H9 (cell line): ENCODE measurements around the gene CEP89. TPM values are rescaled to one million over a fixed set of nuclear protein-coding genes. Genes with fewer than 3 reads are reported as not detected.

ENCODE experiments used
- DNase-seq: peaks from one replicate; pipeline ENCODE4 v3.0.0-alpha.2; 2017
- H2AFZ ChIP-seq: one replicate; pipeline ENCODE4 v1.6.1; 2013; ENCODE audit warnings: mild to moderate bottlenecking, low read length, control low read depth, moderate library complexity
- H2AK5ac ChIP-seq: 2 replicates; pipeline ENCODE4 v1.6.1; 2013; ENCODE audit warnings: low read length, control low read depth, mixed read lengths; ENCODE audit not compliant: insufficient read length
- H2BK120ac ChIP-seq: one replicate; pipeline ENCODE4 v1.6.1; 2013; ENCODE audit warnings: low read depth, mild to moderate bottlenecking, low read length, control low read depth, inconsistent platforms; ENCODE audit not compliant: poor library complexity, severe bottlenecking
- H2BK12ac ChIP-seq: 2 replicates; pipeline ENCODE4 v1.6.1; 2013; ENCODE audit warnings: low read length, control low read depth, mixed read lengths, low read depth; ENCODE audit not compliant: insufficient read length
- H2BK15ac ChIP-seq: 2 replicates; pipeline ENCODE4 v1.6.1; 2013; ENCODE audit warnings: low read depth, low read length, control low read depth
- H2BK20ac ChIP-seq: one replicate; pipeline ENCODE4 v1.6.1; 2013; ENCODE audit warnings: low read depth, mild to moderate bottlenecking, low read length, control low read depth, inconsistent platforms; ENCODE audit not compliant: poor library complexity, severe bottlenecking
- H2BK5ac ChIP-seq: 2 replicates; pipeline ENCODE4 v1.6.1; 2013; ENCODE audit warnings: low read length, control low read depth, mixed read lengths; ENCODE audit not compliant: insufficient read length
- H3K14ac ChIP-seq: 2 replicates; pipeline ENCODE4 v1.6.1; 2013; ENCODE audit warnings: low read length, control low read depth; ENCODE audit not compliant: insufficient read depth
- H3K18ac ChIP-seq: 2 replicates; pipeline ENCODE4 v1.6.1; 2013; ENCODE audit warnings: low read depth, mild to moderate bottlenecking, mixed read lengths, low read length, control low read depth; ENCODE audit not compliant: insufficient read length
- H3K23ac ChIP-seq: 2 replicates; pipeline ENCODE4 v1.6.1; 2013; ENCODE audit warnings: low read length, control low read depth, mixed read lengths, low read depth; ENCODE audit not compliant: insufficient read length
- H3K23me2 ChIP-seq: 2 replicates; pipeline ENCODE4 v1.6.1; 2013; ENCODE audit warnings: low read depth, mild to moderate bottlenecking, mixed read lengths, low read length, control low read depth; ENCODE audit not compliant: insufficient read length, poor library complexity, severe bottlenecking
- H3K27ac ChIP-seq: 2 replicates; pipeline ENCODE4 v1.5.1; 2013; ENCODE audit warnings: low read length, control low read depth, mixed read lengths, low read depth; ENCODE audit not compliant: insufficient read length
- H3K27me3 ChIP-seq: 2 replicates; pipeline ENCODE4 v1.6.1; 2013; ENCODE audit warnings: low read length, control low read depth, inconsistent platforms; ENCODE audit not compliant: insufficient read depth
- H3K4ac ChIP-seq: 2 replicates; pipeline ENCODE4 v1.6.1; 2013; ENCODE audit warnings: low read depth, mild to moderate bottlenecking, control low read depth, inconsistent platforms, low read length, moderate library complexity
- H3K4me1 ChIP-seq: 2 replicates; pipeline ENCODE4 v1.6.1; 2013; ENCODE audit warnings: low read length, control low read depth, inconsistent platforms; ENCODE audit not compliant: insufficient read depth
- H3K4me2 ChIP-seq: 2 replicates; pipeline ENCODE4 v1.6.1; 2013; ENCODE audit warnings: low read length, control low read depth, mixed read lengths; ENCODE audit not compliant: insufficient read length, insufficient read depth
- H3K56ac ChIP-seq: 2 replicates; pipeline ENCODE4 v1.6.1; 2013; ENCODE audit warnings: low read depth, mild to moderate bottlenecking, mixed read lengths, low read length, control low read depth; ENCODE audit not compliant: insufficient read length
- H3K79me1 ChIP-seq: 2 replicates; pipeline ENCODE4 v1.6.1; 2013; ENCODE audit warnings: low read depth, mild to moderate bottlenecking, moderate library complexity, low read length, control low read depth, inconsistent platforms; ENCODE audit not compliant: insufficient read depth, poor library complexity, severe bottlenecking
- H3K79me2 ChIP-seq: 2 replicates; pipeline ENCODE4 v1.6.1; 2013; ENCODE audit warnings: low read length, control low read depth, inconsistent platforms; ENCODE audit not compliant: insufficient read depth
- H3K9ac ChIP-seq: 2 replicates; pipeline ENCODE4 v1.6.1; 2013; ENCODE audit warnings: low read length, control low read depth, mixed read lengths; ENCODE audit not compliant: insufficient read length; ENCODE audit errors: extremely low read depth
- H3K9me3 ChIP-seq: one replicate; pipeline ENCODE4 v1.6.1; 2013; ENCODE audit warnings: low read depth, low read length, inconsistent platforms; ENCODE audit not compliant: control insufficient read depth
- H3T11ph ChIP-seq: one replicate; pipeline ENCODE4 v1.6.1; 2013; ENCODE audit warnings: mild to moderate bottlenecking, low read length, control low read depth, inconsistent platforms
- H4K20me1 ChIP-seq: one replicate; pipeline ENCODE4 v1.6.1; 2013; ENCODE audit not compliant: control insufficient read depth, insufficient read length, insufficient read depth
- H4K5ac ChIP-seq: 2 replicates; pipeline ENCODE4 v1.6.1; 2013; ENCODE audit warnings: low read depth, mild to moderate bottlenecking, mixed read lengths, low read length, control low read depth; ENCODE audit not compliant: insufficient read length
- H4K8ac ChIP-seq: replicated peaks from 2 replicates; pipeline ENCODE4 v1.6.1; 2013; ENCODE audit warnings: low read length, control low read depth, mixed read lengths, low read depth; ENCODE audit not compliant: insufficient read length
- H4K91ac ChIP-seq: 2 replicates; pipeline ENCODE4 v1.6.1; 2013; ENCODE audit warnings: low read depth, mild to moderate bottlenecking, moderate library complexity, mixed read lengths, low read length, control low read depth; ENCODE audit not compliant: insufficient read length
- H3K27ac Mint-ChIP-seq, 3 experiments: 2 replicates in 2 of 3; 3 replicates in 1 of 3; pipeline ENCODE4 v1.8.0; 2020 to 2021; ENCODE audit warnings: mixed read lengths in 3 of 3, mild to moderate bottlenecking in 1 of 3, moderate library complexity in 1 of 3
- H3K27me3 Mint-ChIP-seq: 2 replicates; pipeline ENCODE4 v1.8.0; 2021; ENCODE audit warnings: low read depth, mild to moderate bottlenecking, moderate library complexity, mixed read lengths
- H3K36me3 Mint-ChIP-seq, 3 experiments: 2 replicates in 2 of 3; 3 replicates in 1 of 3; pipeline ENCODE4 v1.8.0; 2020 to 2021; ENCODE audit warnings: low read depth in 3 of 3, mixed read lengths in 3 of 3; ENCODE audit not compliant: insufficient read depth in 1 of 3
- H3K4me1 Mint-ChIP-seq, 2 experiments: 2 replicates each; pipeline ENCODE4 v1.8.0; 2020; ENCODE audit warnings: mixed read lengths in 2 of 2
- H3K4me3 Mint-ChIP-seq, 2 experiments: 2 replicates in 1 of 2; 3 replicates in 1 of 2; pipeline ENCODE4 v1.8.0; 2020 to 2021; ENCODE audit warnings: mild to moderate bottlenecking in 2 of 2, mixed read lengths in 2 of 2, moderate library complexity in 1 of 2
- H3K9me3 Mint-ChIP-seq, 2 experiments: 2 replicates in 1 of 2; 3 replicates in 1 of 2; pipeline ENCODE4 v1.8.0; 2020; ENCODE audit warnings: mild to moderate bottlenecking in 2 of 2, mixed read lengths in 2 of 2, moderate library complexity in 1 of 2
- CTCF ChIP-seq: fragments of 200-600 bp; sonication (generic); conservative IDR thresholded peaks from 3 replicates; pipeline ENCODE4 v1.8.0; 2021; ENCODE audit warnings: antibody characterized with exemption, mild to moderate bottlenecking
- WGBS: extraction: QIAGEN DNeasy Blood & Tissue Kit; methylation state at CpG from one replicate; pipeline ENCODE4 v1.1.7; 2013; ENCODE audit warnings: missing lambda C conversion rate, low lambda C conversion rate, mixed read lengths; ENCODE audit not compliant: insufficient read length; ENCODE audit errors: extremely low coverage; 5-methylcytosine and 5-hydroxymethylcytosine counted together
- total RNA-seq: library from RNA; stranded (reverse); gene quantifications from 2 replicates; pipeline ENCODE4 v1.2.1, GENCODE V29; 2021

CEP89 gene
- total RNA-seq, 1 experiment from 2014 or later: 22.1 TPM

GRCh38 chr19:32935629-32936028 lies 36.1 kb downstream of the CEP89 start:
- no peak for TF ChIP-seq CTCF
- WGBS: no CpG with 5 or more reads among the region's 9 CpGs
- H3K23me2 ChIP-seq: no peaks in the 10 kb centered on the region

More at GRCh38 chr19:32935629-32936028, 36.1 kb downstream of the CEP89 start:
- Histone ChIP-seq H3K4me1 (no peaks in the 10 kb centered on the region), H3K79me1 (no peaks in the 10 kb centered on the region), H2AK5ac (no peak overlapping the region), H3K18ac (no peak overlapping the region), H3K9ac (no peak overlapping the region), H3K79me2 (no peaks in the 10 kb centered on the region), H2BK5ac (no peak overlapping the region), H3K9me3 (no peaks in the 10 kb centered on the region), H3K27ac (no peak overlapping the region), H4K20me1 (no peaks in the 10 kb centered on the region), H3K4me2 (no peak overlapping the region), H3K27me3 (no peaks in the 10 kb centered on the region), H2BK15ac (no peak overlapping the region), H3K56ac (no peak overlapping the region), H2BK20ac (no peak overlapping the region), H2AFZ (no peak overlapping the region), H2BK120ac (no peak overlapping the region), H2BK12ac (no peak overlapping the region), H4K91ac (no peak overlapping the region), H4K5ac (no peak overlapping the region), H3K23ac (no peak overlapping the region), H3K14ac (no peak overlapping the region), H3K4ac (no peak overlapping the region), H4K8ac (no peak overlapping the region), H3T11ph (no peak overlapping the region)
- DNase-seq: no peak
- no peak overlapping the region for H3K4me3 Mint-ChIP-seq
- H3K36me3 Mint-ChIP-seq: peaks cover 6 to 39% (median 36%) of the 10 kb centered on the region in 3 experiments; a peak in 6 of 7 replicates
- H3K4me1 Mint-ChIP-seq: no peaks in the 10 kb centered on the region
- H3K27me3 Mint-ChIP-seq: no peaks in the 10 kb centered on the region
- H3K9me3 Mint-ChIP-seq: no peaks in the 10 kb centered on the region
- no peak overlapping the region for H3K27ac Mint-ChIP-seq
